Activated T-helper 2 cell treated with anti-CD3 and anti-CD28 coated beads, Interferon-gamma antibody, Interleukin-2, Interleukin-4, amounts not matched to agents 10 μg/mL and 5 μg/mL and 100 μg/mL, durations not matched to agents 14 hours and 24 hours and 36 hours (primary cell): Measurements from ENCODE around the gene KMT5B. TPM values are rescaled to one million over a fixed set of nuclear protein-coding genes. Genes with fewer than 3 reads are reported as not detected.

Experiments used
- DNase-seq: peaks from one replicate; pipeline ENCODE4 v3.0.0; 2021; ENCODE audit warnings: low spot score
- H3K27ac Mint-ChIP-seq: one replicate; pipeline ENCODE4 v1.8.0; 2021; ENCODE audit warnings: mixed read lengths
- H3K27me3 Mint-ChIP-seq: one replicate; pipeline ENCODE4 v1.8.0; 2021; ENCODE audit warnings: low read depth, mixed read lengths
- H3K36me3 Mint-ChIP-seq: one replicate; pipeline ENCODE4 v1.8.0; 2021; ENCODE audit warnings: low read depth, mixed read lengths
- H3K4me1 Mint-ChIP-seq: one replicate; pipeline ENCODE4 v1.8.0; 2021; ENCODE audit warnings: low read depth, mixed read lengths
- H3K4me3 Mint-ChIP-seq: one replicate; pipeline ENCODE4 v1.8.0; 2021; ENCODE audit warnings: low read depth, mild to moderate bottlenecking, moderate library complexity, mixed read lengths
- H3K9me3 Mint-ChIP-seq: one replicate; pipeline ENCODE4 v1.8.0; 2021; ENCODE audit warnings: mixed read lengths
- intact Hi-C: fragments of 100-400 bp; cut with micrococcal nuclease; formaldehyde crosslinking; loops from one replicate; pipeline ENCODE4 v1.15.1; 2023
- total RNA-seq: library from RNA; stranded (reverse); gene quantifications from 2 replicates; pipeline ENCODE4 v1.2.3, GENCODE V29; 2022

KMT5B gene
- total RNA-seq, 1 donor from 2014 or later = 34.0 TPM

DNA sequence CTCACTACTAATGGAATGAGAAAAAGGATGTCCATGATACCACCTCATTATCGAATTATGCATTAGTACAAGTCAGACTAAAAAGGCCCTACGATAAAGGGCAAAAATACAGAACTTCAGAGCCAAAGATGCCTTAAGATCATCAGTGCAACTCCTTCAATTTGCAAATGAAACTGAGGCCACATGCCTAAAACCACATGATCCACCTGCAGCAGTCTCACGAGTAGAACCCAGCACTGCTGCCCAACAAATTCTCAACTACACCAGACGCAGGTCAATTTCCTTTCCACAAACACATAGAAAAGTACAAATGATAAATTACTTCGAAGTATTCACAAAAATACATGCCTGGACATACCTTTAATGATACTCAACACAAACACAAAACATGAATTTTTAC is 20.1 kb downstream of the KMT5B start:
- H3K27me3 Mint-ChIP-seq = no peaks in the 10 kb centered on the region
- DNase-seq = no peak
- peaks cover 2% of the 10 kb centered on the region for H3K36me3 Mint-ChIP-seq
- peaks cover 13% of the 10 kb centered on the region for H3K4me1 Mint-ChIP-seq
- H3K27ac Mint-ChIP-seq = no peak overlapping the region
- H3K4me3 Mint-ChIP-seq = no peak overlapping the region
- intact Hi-C loops = no loop called here
- H3K9me3 Mint-ChIP-seq = no peaks in the 10 kb centered on the region

DNA sequence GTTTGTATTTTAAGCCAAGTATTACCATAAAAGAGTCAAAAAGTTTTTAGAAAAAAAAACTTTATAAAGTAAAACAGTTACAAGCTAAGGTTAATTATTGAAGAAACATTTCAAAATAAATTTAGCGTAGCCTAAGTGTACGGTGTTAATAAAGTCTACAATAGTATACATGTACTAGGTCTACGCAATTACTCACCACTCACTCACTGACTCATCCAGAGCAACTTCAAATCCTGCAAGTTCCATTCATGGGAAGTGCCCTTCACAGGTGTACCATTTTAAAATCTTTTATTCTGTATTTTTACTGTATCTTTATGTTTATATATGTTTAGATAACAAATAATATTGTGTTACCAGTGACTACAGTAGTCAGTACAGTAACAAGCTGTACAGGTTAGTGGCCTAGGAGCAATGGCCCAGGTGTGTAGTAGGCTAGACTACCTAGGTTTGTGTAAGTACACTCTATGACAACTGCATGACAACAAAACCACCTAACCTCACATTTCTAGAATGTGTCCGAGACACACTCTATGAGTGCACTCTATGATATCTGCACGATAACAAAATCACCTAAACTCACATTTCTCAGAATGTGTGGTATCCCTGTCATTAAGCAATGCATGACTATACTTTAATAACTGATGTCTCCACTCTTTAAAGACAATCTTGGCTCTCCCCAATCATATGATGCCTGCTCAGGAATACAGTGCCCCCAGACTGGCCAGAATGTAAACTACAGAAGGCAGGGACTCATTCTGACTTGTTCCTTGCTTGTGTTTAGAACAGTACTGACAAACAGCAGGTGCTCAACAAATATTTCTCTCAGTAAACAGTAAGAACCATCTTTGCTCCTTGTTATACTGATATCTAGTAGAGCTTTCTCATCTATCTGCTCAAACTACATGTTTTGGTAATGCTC is 21.2 kb downstream of the KMT5B start:
- H3K9me3 Mint-ChIP-seq = no peaks in the 10 kb centered on the region
- no peaks in the 10 kb centered on the region for H3K27me3 Mint-ChIP-seq
- DNase-seq = no peak
- no peak overlapping the region for H3K4me3 Mint-ChIP-seq
- H3K36me3 Mint-ChIP-seq = peaks cover 8% of the 10 kb centered on the region
- intact Hi-C loops = no loop called here
- H3K4me1 Mint-ChIP-seq = peaks cover 13% of the 10 kb centered on the region
- no peak overlapping the region for H3K27ac Mint-ChIP-seq

DNA sequence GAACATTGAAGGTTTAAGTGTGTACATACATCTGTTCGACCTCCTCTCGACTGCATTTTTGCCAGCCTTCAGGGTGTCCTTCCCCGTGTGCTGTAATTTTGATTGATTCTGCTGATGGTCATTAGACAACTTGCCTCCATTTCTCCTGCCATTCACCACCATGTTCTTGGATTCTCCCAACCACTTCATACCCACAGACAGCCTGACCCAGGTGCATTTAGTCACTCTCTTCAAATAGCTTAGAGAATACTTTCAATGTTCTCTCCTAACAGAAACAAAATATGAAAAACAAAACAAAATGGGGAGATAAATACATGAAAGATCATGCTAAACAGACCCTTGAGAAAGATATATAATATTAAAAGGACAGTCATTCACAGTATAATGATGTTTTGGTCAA is 23.2 kb downstream of the KMT5B start:
- H3K9me3 Mint-ChIP-seq = no peaks in the 10 kb centered on the region
- H3K4me1 Mint-ChIP-seq = peaks cover 11% of the 10 kb centered on the region
- no peaks in the 10 kb centered on the region for H3K27me3 Mint-ChIP-seq
- H3K27ac Mint-ChIP-seq = no peak overlapping the region
- H3K4me3 Mint-ChIP-seq = no peak overlapping the region
- intact Hi-C loops = no loop called here
- DNase-seq = no peak
- peaks cover 10% of the 10 kb centered on the region for H3K36me3 Mint-ChIP-seq

DNA sequence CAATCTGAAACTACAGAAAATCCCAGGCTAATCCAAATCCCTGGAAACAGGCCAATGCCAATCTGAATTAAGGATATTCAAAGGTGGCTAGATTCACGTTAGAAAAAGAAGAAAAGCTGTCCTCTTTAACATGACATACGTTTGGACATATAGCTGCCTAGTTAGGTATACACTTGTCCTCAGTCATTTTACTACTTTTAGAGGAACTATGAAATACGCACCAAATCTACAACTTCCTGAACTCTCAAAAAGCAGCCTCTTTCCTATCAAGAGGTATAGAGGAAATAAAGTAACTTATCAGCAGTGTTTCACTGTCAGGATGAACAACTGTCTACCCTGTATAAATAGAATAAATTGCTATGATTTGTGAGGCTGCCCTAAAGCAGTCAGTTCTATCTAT is 24.0 kb downstream of the KMT5B start:
- H3K4me1 Mint-ChIP-seq = peaks cover 11% of the 10 kb centered on the region
- H3K27ac Mint-ChIP-seq = no peak overlapping the region
- no peaks in the 10 kb centered on the region for H3K27me3 Mint-ChIP-seq
- no peak for DNase-seq
- H3K36me3 Mint-ChIP-seq = peaks cover 15% of the 10 kb centered on the region
- intact Hi-C loops = no loop called here
- H3K4me3 Mint-ChIP-seq = no peak overlapping the region
- no peaks in the 10 kb centered on the region for H3K9me3 Mint-ChIP-seq

DNA sequence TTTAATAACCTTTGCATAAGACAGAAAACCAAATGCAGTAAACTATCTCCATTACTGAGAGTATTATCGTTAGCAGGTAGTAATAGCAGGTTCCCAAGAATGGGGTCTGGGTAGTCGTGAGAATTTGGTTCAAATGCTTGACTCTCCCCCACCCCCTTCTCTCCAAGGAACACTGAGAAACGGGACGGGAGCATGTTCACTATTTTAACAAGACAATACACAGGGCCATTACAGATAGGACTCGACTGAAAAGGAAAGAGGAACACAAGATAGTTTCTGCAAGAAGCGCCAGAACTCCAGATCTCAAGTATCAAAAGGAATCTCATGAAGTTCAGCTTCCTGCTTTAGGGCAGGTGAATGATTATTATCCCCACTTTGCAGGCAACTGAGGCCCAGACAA is 27.0 kb downstream of the KMT5B start:
- intact Hi-C loops = no loop called here
- Mint-ChIP-seq H3K4me1 (no peaks in the 10 kb centered on the region), H3K27me3 (no peaks in the 10 kb centered on the region), H3K27ac (no peak overlapping the region), H3K4me3 (no peak overlapping the region), H3K9me3 (no peaks in the 10 kb centered on the region), H3K36me3 (peaks cover 22% of the 10 kb centered on the region)
- no peak for DNase-seq

DNA sequence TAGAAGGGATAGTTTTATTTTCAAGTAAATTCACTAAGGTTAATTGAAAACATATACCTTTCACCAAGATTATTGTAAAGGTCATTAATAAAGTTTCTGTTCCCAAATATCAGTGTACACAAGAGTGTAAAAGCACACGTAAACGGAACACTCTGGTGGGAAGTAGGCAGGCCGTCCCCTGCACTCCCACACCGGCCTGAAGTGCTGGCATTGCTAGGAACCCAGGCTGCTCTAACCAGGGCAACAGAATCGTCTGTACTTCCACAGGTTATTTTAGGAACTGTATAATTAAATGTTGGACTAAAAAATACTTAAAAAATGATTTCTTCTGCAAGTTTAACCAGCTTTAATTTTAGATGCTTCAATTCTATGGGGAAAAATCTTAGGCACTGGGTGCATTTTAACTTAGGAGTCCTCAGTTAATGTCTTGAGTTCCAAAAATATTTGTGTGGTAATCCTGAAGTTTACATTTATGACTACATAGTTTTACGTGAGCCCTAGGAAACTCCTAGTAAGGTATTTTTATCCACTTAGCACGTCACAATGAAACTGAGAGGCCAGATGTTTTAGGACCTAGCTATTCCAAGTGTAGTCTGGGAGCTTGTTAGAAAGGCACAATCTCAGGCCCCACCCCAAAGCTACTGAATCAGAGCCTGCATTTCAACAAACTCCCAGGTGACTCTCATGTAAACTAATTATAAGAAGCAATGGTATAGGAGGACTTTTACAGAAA is 31.2 kb downstream of the KMT5B start:
- Mint-ChIP-seq H3K27me3 (no peaks in the 10 kb centered on the region), H3K4me3 (no peak overlapping the region), H3K9me3 (no peaks in the 10 kb centered on the region), H3K36me3 (peaks cover 30% of the 10 kb centered on the region), H3K4me1 (no peaks in the 10 kb centered on the region), H3K27ac (no peak overlapping the region)
- no peak for DNase-seq
- intact Hi-C loops = no loop called here

DNA sequence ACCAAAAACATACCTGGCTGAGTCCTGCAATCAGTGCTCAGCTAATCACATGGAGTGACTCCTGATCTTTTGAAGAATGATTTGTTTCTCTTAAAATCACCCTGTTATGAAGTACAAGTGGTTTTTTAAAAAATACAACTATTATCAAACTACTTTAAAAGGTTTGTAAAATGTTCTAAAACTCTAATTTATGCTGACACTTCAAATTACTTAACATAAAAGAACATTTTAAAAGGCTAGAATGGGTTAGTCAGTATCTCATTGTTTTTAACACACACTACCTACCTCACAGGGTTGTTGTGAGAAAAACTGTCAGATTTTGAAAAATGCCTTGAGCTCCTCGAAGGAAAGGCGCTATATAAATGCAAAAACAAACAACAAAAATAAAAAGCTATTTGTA is 33.2 kb downstream of the KMT5B start:
- no peak for DNase-seq
- no peaks in the 10 kb centered on the region for H3K9me3 Mint-ChIP-seq
- H3K4me3 Mint-ChIP-seq = no peak overlapping the region
- intact Hi-C loops = no loop called here
- H3K27me3 Mint-ChIP-seq = no peaks in the 10 kb centered on the region
- peaks cover 35% of the 10 kb centered on the region for H3K36me3 Mint-ChIP-seq
- H3K4me1 Mint-ChIP-seq = no peaks in the 10 kb centered on the region
- H3K27ac Mint-ChIP-seq = no peak overlapping the region

DNA sequence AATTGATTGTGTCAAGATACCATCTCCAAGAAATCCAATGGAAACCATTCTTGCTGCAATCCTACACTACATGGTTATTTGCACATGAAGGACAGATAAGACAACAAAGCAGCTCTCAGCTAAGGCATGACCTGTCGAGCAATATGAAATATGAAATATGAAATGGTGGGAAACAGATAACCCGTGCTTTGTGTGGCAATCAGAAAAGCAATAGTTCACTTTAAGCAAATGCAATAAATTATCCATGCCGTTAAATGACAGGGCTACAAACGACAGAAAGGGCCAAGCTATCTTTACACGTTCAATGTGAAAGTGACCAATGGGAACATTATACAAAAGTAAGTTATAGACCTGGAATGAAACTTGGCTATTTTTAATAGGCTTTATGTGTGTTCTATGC is 35.2 kb downstream of the KMT5B start:
- Mint-ChIP-seq H3K36me3 (peaks cover 39% of the 10 kb centered on the region), H3K27ac (no peak overlapping the region), H3K9me3 (no peaks in the 10 kb centered on the region), H3K4me1 (no peaks in the 10 kb centered on the region), H3K27me3 (no peaks in the 10 kb centered on the region), H3K4me3 (no peak overlapping the region)
- intact Hi-C loops = no loop called here
- DNase-seq = no peak

DNA sequence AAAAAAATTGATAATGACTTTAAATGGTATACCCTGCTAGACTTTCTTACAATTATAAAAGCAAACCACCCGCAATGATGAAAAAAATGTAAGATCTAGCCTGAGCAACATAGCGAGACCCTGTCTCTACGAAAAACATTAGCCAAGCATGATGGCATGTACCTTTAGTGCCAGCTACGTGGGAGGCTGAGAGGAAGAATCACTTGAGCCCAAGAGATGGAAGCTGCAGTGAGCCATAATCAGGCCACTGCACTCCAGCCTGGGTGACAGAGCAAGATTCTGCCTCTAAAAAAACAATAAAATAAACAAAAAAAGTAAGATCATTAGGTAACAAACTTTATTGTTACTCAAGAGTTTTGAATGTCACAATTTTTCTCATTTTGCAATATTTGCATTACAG is 39.2 kb downstream of the KMT5B start:
- H3K27me3 Mint-ChIP-seq = no peaks in the 10 kb centered on the region

DNA sequence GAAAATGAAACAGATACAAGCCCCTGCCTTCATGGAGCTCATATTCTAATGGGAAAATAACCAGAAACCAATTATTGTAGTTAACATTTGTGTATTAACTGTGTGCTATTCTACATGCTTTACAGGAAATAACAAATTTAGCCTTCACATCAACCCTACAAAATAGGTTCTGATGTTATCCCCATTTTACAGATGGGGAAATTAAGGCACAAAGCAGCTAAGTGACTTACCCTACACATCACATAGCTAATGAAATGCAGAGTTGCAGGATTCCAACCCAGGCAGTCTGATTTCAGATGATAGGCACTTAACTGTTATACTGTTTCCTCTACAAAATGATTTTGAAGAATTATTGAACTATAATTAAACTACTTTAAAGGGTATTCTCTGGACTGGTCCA is 43.7 kb downstream of the KMT5B start:
- no peak for DNase-seq
- Mint-ChIP-seq H3K9me3 (no peaks in the 10 kb centered on the region), H3K27ac (no peak overlapping the region), H3K4me1 (no peaks in the 10 kb centered on the region), H3K4me3 (no peak overlapping the region), H3K27me3 (no peaks in the 10 kb centered on the region), H3K36me3 (peaks cover 39% of the 10 kb centered on the region)
- intact Hi-C loops = no loop called here

More for the DNA sequence above, 39.2 kb downstream of the KMT5B start:
- no peak overlapping the region for H3K27ac Mint-ChIP-seq
- intact Hi-C loops = no loop called here
- H3K36me3 Mint-ChIP-seq = peaks cover 50% of the 10 kb centered on the region
- H3K4me1 Mint-ChIP-seq = no peaks in the 10 kb centered on the region
- no peak overlapping the region for H3K4me3 Mint-ChIP-seq
- H3K9me3 Mint-ChIP-seq = no peaks in the 10 kb centered on the region
- DNase-seq = no peak

DNA sequence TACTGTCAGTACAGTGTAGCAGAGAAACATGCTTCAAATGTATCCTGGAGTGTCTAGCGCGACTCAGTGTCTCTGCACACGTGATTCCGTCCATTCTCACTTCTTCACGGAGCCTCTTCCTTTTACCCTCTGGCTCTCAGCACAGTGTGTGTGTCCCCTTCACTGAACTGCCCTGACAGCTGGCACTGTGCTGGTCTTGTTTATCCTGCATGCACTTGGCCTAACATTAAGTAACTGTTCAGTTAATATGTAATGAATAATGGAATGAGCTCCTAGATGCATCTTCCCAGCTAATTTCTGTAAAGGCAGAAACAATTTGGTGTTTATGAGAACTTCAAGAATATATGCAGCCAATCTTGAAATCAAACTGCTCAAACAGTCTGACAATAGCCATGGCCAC is 44.4 kb downstream of the KMT5B start:
- peaks cover 32% of the 10 kb centered on the region for H3K36me3 Mint-ChIP-seq
- no peak for DNase-seq
- H3K9me3 Mint-ChIP-seq = no peaks in the 10 kb centered on the region
- intact Hi-C loops = no loop called here
- no peaks in the 10 kb centered on the region for H3K27me3 Mint-ChIP-seq
- no peaks in the 10 kb centered on the region for H3K4me1 Mint-ChIP-seq
- no peak overlapping the region for H3K27ac Mint-ChIP-seq
- H3K4me3 Mint-ChIP-seq = no peak overlapping the region

DNA sequence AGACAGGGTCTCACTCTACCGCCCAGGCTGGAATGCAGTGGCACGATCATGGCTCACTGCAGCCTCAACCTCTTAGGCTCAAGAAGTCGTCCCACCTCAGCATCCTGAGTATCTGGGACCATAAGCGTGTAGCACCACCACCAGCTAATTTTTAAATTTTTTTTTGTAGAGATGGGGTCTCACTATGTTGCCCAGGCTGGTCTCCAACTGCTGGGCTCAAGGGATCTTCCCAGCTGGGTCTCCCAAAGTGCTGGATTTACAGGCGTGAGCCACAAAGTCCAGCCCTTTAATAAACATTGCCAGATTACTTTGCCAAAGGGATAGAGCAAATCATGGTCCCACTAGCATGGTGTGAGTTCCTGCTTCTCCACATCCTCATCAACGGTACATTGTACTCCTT is 45.6 kb downstream of the KMT5B start:
- Mint-ChIP-seq H3K9me3 (no peaks in the 10 kb centered on the region), H3K36me3 (peaks cover 25% of the 10 kb centered on the region), H3K27ac (no peak overlapping the region), H3K4me3 (no peak overlapping the region), H3K4me1 (no peaks in the 10 kb centered on the region), H3K27me3 (no peaks in the 10 kb centered on the region)
- intact Hi-C loops = no loop called here
- DNase-seq = no peak

DNA sequence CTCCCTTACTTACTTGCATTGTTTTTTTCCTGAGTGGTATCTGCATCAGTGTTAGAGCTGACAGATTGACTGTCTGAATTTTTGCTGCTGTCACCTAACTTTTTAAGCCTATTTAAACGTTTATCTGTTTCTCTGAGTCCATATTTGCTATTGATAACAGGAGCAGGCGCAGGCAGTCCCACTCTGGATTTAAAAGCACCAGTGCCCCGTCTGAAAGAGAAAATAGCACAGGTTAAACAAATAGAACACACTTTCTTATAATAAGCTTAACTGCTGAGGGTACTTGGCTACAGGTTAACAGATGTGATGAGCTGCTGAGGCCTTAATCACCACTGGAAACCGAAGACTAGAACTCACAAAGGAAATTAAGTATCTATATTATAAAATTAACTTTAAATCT is 46.1 kb downstream of the KMT5B start:
- DNase-seq = no peak
- no peaks in the 10 kb centered on the region for H3K27me3 Mint-ChIP-seq
- intact Hi-C loops = no loop called here
- no peak overlapping the region for H3K27ac Mint-ChIP-seq
- H3K4me3 Mint-ChIP-seq = no peak overlapping the region
- H3K4me1 Mint-ChIP-seq = no peaks in the 10 kb centered on the region
- H3K36me3 Mint-ChIP-seq = peaks cover 24% of the 10 kb centered on the region
- no peaks in the 10 kb centered on the region for H3K9me3 Mint-ChIP-seq
